ENCODE results near the gene ST3GAL4. TPM values are rescaled to one million over a fixed set of nuclear protein-coding genes. Genes with fewer than 3 reads are reported as not detected.

The ST3GAL4 gene
- total RNA-seq, 1 donor from 2014 or later: 61.7 TPM

DNA sequence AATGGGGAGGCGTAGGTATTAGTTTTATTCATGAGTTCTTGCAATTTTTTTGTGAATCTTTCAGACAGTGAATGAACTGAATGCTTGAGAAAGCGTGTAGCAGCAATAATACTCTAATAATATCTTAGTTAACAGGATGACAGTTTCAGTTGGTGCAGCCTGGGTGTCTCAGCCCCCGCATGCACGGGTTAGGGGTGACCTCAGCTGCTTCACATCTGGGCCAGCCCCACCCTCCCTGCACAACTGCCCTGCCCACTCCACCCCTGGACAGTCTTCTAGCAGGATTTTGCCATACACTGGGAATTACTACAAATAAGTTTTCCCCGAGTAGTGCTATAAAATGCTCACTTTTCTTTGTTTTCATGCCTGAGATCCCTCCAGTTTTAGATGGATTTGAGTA, 83.2 kb downstream of the ST3GAL4 start:
- peak; percentile 27 for DNase-seq
- Histone ChIP-seq H3K27me3 (ENCODE audit: low read depth) (peaks cover 8% of the 10 kb centered on the region), H3K27ac (replicated peaks) (peak overlapping the region; percentile 62), H3K4me3 (no peak overlapping the region), H3K36me3 (no peaks in the 10 kb centered on the region), H3K9me3 (replicated peaks) (no peaks in the 10 kb centered on the region), H3K4me1 (peaks cover 42% of the 10 kb centered on the region)
- TF ChIP-seq, protein P1, sequence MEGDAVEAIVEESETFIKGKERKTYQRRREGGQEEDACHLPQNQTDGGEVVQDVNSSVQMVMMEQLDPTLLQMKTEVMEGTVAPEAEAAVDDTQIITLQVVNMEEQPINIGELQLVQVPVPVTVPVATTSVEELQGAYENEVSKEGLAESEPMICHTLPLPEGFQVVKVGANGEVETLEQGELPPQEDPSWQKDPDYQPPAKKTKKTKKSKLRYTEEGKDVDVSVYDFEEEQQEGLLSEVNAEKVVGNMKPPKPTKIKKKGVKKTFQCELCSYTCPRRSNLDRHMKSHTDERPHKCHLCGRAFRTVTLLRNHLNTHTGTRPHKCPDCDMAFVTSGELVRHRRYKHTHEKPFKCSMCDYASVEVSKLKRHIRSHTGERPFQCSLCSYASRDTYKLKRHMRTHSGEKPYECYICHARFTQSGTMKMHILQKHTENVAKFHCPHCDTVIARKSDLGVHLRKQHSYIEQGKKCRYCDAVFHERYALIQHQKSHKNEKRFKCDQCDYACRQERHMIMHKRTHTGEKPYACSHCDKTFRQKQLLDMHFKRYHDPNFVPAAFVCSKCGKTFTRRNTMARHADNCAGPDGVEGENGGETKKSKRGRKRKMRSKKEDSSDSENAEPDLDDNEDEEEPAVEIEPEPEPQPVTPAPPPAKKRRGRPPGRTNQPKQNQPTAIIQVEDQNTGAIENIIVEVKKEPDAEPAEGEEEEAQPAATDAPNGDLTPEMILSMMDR (IDR thresholded peaks at IDR 0.05; ENCODE audit: borderline replicate concordance): no peak
- intact Hi-C loops (cut with micrococcal nuclease): no loop called here

- Histone ChIP-seq H3K27me3 (ENCODE audit: low read depth) (peaks cover 15% of the 10 kb centered on the region), H3K27ac (replicated peaks) (no peak overlapping the region), H3K9me3 (replicated peaks) (no peaks in the 10 kb centered on the region), H3K4me1 (peaks cover 38% of the 10 kb centered on the region), H3K36me3 (no peaks in the 10 kb centered on the region), H3K4me3 (no peak overlapping the region)
- intact Hi-C loops (cut with micrococcal nuclease): loop anchor here (5.0 kb wide), 1 partner anchor 42 kb away; no protein-coding TSS in a partner anchor
- DNase-seq: no peak
- TF ChIP-seq, protein P1 (IDR thresholded peaks at IDR 0.05; ENCODE audit: borderline replicate concordance): no peak
These were observed 84.8 kb downstream of the ST3GAL4 start for GRCh38 chr11:126440276-126440675.

- Histone ChIP-seq H3K9me3 (replicated peaks) (no peaks in the 10 kb centered on the region), H3K27ac (replicated peaks) (no peak overlapping the region), H3K4me3 (peak overlapping the region; percentile 4), H3K4me1 (peaks cover 33% of the 10 kb centered on the region), H3K36me3 (no peaks in the 10 kb centered on the region), H3K27me3 (ENCODE audit: low read depth) (peaks cover 15% of the 10 kb centered on the region)
- intact Hi-C loops (cut with micrococcal nuclease): loop anchor here (5.0 kb wide), 1 partner anchor 41 kb away; no protein-coding TSS in a partner anchor
- DNase-seq: peak; percentile 74
- TF ChIP-seq, protein P1 (IDR thresholded peaks at IDR 0.05; ENCODE audit: borderline replicate concordance): peak; percentile 98
These were observed 85.5 kb downstream of the ST3GAL4 start for GRCh38 chr11:126440792-126441514.

- DNase-seq: no peak
- Histone ChIP-seq H3K36me3 (no peaks in the 10 kb centered on the region), H3K27me3 (ENCODE audit: low read depth) (peaks cover 15% of the 10 kb centered on the region), H3K4me1 (peaks cover 20% of the 10 kb centered on the region), H3K9me3 (replicated peaks) (no peaks in the 10 kb centered on the region), H3K4me3 (no peak overlapping the region), H3K27ac (replicated peaks) (no peak overlapping the region)
- TF ChIP-seq, protein P1 (IDR thresholded peaks at IDR 0.05; ENCODE audit: borderline replicate concordance): no peak
- intact Hi-C loops (cut with micrococcal nuclease): loop anchor here (5.0 kb wide), 1 partner anchor 39 kb away; no protein-coding TSS in a partner anchor
These were observed 87.6 kb downstream of the ST3GAL4 start for GRCh38 chr11:126443120-126443519.

- DNase-seq: no peak
- H3K4me1 ChIP-seq: peaks cover 10% of the 10 kb centered on the region
- H3K9me3 ChIP-seq (replicated peaks): no peaks in the 10 kb centered on the region
- TF ChIP-seq, protein P1 (IDR thresholded peaks at IDR 0.05; ENCODE audit: borderline replicate concordance): no peak
- intact Hi-C loops (cut with micrococcal nuclease): loop anchor here (5.0 kb wide), 1 partner anchor 38 kb away; no protein-coding TSS in a partner anchor
- H3K27me3 ChIP-seq (ENCODE audit: low read depth): peaks cover 15% of the 10 kb centered on the region
- H3K36me3 ChIP-seq: no peaks in the 10 kb centered on the region
- no peak overlapping the region for H3K27ac ChIP-seq (replicated peaks)
- H3K4me3 ChIP-seq: no peak overlapping the region
These were observed 88.6 kb downstream of the ST3GAL4 start for GRCh38 chr11:126444072-126444471.

Data from left ventricle myocardium inferior (tissue), 1 donor.